Activated B cell treated with CpG ODN at 0.5 μM for 24 hours (primary cell): ENCODE measurements around the gene VPS54. TPM values are rescaled to one million over a fixed set of nuclear protein-coding genes. Genes with fewer than 3 reads are reported as not detected.
"Not testable (repeated sequence)": the region's sequence is repeated elsewhere in the genome, so short reads cannot be mapped to it uniquely, and the experiment has no call there.

Experiments
- ATAC-seq: fragments of 200-7000 bp; cut with Tn5 transposase; one replicate; pipeline ENCODE4 v1.10.0; 2021; ENCODE audit warnings: low read depth, mild to moderate bottlenecking, moderate library complexity
- CTCF ChIA-PET: fragments of 350-600 bp; sonication (Branson Sonifier 250); formaldehyde crosslinking; loops from one replicate; lab custom pipeline; 2021; ENCODE audit warnings: antibody characterized with exemption; lab: Charles Lee
- POLR2A ChIA-PET: fragments of 350-600 bp; sonication (Branson Sonifier 250); formaldehyde crosslinking; loops from one replicate; lab custom pipeline; 2021; ENCODE audit warnings: antibody characterized with exemption; lab: Charles Lee
- DNase-seq: peaks from one replicate; pipeline ENCODE4 v3.0.0; 2022
- H3K27ac Mint-ChIP-seq: one replicate; pipeline ENCODE4 v1.8.0; 2020; ENCODE audit warnings: mixed read lengths
- H3K27me3 Mint-ChIP-seq: one replicate; pipeline ENCODE4 v1.8.0; 2021; ENCODE audit warnings: mixed read lengths
- H3K36me3 Mint-ChIP-seq: one replicate; pipeline ENCODE4 v1.8.0; 2021; ENCODE audit warnings: low read depth, mixed read lengths
- H3K4me1 Mint-ChIP-seq: one replicate; pipeline ENCODE4 v1.8.0; 2021; ENCODE audit warnings: mixed read lengths
- H3K4me3 Mint-ChIP-seq: one replicate; pipeline ENCODE4 v1.8.0; 2020; ENCODE audit warnings: mild to moderate bottlenecking, mixed read lengths
- H3K9me3 Mint-ChIP-seq: one replicate; pipeline ENCODE4 v1.8.0; 2020; ENCODE audit warnings: mixed read lengths
- CTCF ChIP-seq: fragments of 200-600 bp; IDR thresholded peaks from one replicate; pipeline ENCODE4 v1.8.0; 2022; ENCODE audit warnings: antibody characterized with exemption, mild to moderate bottlenecking
- intact Hi-C: fragments of 100-400 bp; cut with micrococcal nuclease; formaldehyde crosslinking; loops from one replicate; pipeline ENCODE4 v1.15.1; 2024
- total RNA-seq: library from RNA; stranded (reverse); gene quantifications from 2 replicates; pipeline ENCODE4 v1.2.3, GENCODE V29; 2022

VPS54 gene
- total RNA-seq, 1 donor from 2014 or later, result 13.1 TPM

- peaks cover 2% of the 10 kb centered on the region for H3K4me1 Mint-ChIP-seq
- no peaks in the 10 kb centered on the region for H3K9me3 Mint-ChIP-seq
- no peak for ATAC-seq
- no peaks in the 10 kb centered on the region for H3K27me3 Mint-ChIP-seq
- H3K36me3 Mint-ChIP-seq, result peaks cover 21% of the 10 kb centered on the region
- no peak for TF ChIP-seq CTCF
- POLR2A ChIA-PET, result no interaction called here
- intact Hi-C loops, result no loop called here
- CTCF ChIA-PET, result no interaction called here
- no peak overlapping the region for H3K4me3 Mint-ChIP-seq
- DNase-seq, result no peak
- no peak overlapping the region for H3K27ac Mint-ChIP-seq
Measured at GRCh38 chr2:64005707-64006356, 13.4 kb downstream of the VPS54 start.

GRCh38 chr2:64003239-64003638, 16.0 kb downstream of the VPS54 start:
- TF ChIP-seq CTCF, result no peak
- H3K36me3 Mint-ChIP-seq, result peaks cover 26% of the 10 kb centered on the region
- no peak overlapping the region for H3K4me3 Mint-ChIP-seq
- peaks cover 5% of the 10 kb centered on the region for H3K9me3 Mint-ChIP-seq
- ChIA-PET POLR2A (no interaction called here), CTCF (no interaction called here)
- no peaks in the 10 kb centered on the region for H3K27me3 Mint-ChIP-seq
- H3K27ac Mint-ChIP-seq, result no peak overlapping the region
- peaks cover under 1% of the 10 kb centered on the region for H3K4me1 Mint-ChIP-seq
- DNase-seq, result no peak
- intact Hi-C loops, result no loop called here
- no peak for ATAC-seq

GRCh38 chr2:64001382-64002101, 17.7 kb downstream of the VPS54 start:
- peaks cover 28% of the 10 kb centered on the region for H3K36me3 Mint-ChIP-seq
- CTCF ChIA-PET, result no interaction called here
- H3K27me3 Mint-ChIP-seq, result no peaks in the 10 kb centered on the region
- no peak overlapping the region for H3K4me3 Mint-ChIP-seq
- no peak for TF ChIP-seq CTCF
- intact Hi-C loops, result no loop called here
- peaks cover 18% of the 10 kb centered on the region for H3K9me3 Mint-ChIP-seq
- no peak overlapping the region for H3K27ac Mint-ChIP-seq
- POLR2A ChIA-PET, result no interaction called here
- no peaks in the 10 kb centered on the region for H3K4me1 Mint-ChIP-seq
- DNase-seq, result no peak
- ATAC-seq, result no peak

GRCh38 chr2:64000630-64001381, 18.4 kb downstream of the VPS54 start:
- POLR2A ChIA-PET, result no interaction called here
- CTCF ChIA-PET, result no interaction called here
- no peak for ATAC-seq
- Mint-ChIP-seq H3K9me3 (peaks cover 21% of the 10 kb centered on the region), H3K4me1 (no peaks in the 10 kb centered on the region), H3K27ac (no peak overlapping the region), H3K4me3 (no peak overlapping the region), H3K36me3 (peaks cover 31% of the 10 kb centered on the region), H3K27me3 (no peaks in the 10 kb centered on the region)
- TF ChIP-seq CTCF, result no peak
- no peak for DNase-seq
- intact Hi-C loops, result no loop called here

GRCh38 chr2:63999049-63999448, 20.2 kb downstream of the VPS54 start:
- TF ChIP-seq CTCF, result no peak
- no peak for DNase-seq
- Mint-ChIP-seq H3K27me3 (no peaks in the 10 kb centered on the region), H3K9me3 (peaks cover 21% of the 10 kb centered on the region), H3K36me3 (peaks cover 33% of the 10 kb centered on the region), H3K4me1 (no peaks in the 10 kb centered on the region), H3K27ac (no peak overlapping the region), H3K4me3 (no peak overlapping the region)
- intact Hi-C loops, result no loop called here
- no peak for ATAC-seq
- CTCF ChIA-PET, result no interaction called here
- POLR2A ChIA-PET, result no interaction called here

- peaks cover 21% of the 10 kb centered on the region for H3K9me3 Mint-ChIP-seq
- H3K4me3 Mint-ChIP-seq, H3K4me1 Mint-ChIP-seq, ATAC-seq, intact Hi-C loops, CTCF ChIA-PET, DNase-seq, POLR2A ChIA-PET, H3K27me3 Mint-ChIP-seq, H3K27ac Mint-ChIP-seq: not testable (repeated sequence)
- H3K36me3 Mint-ChIP-seq, result peaks cover 31% of the 10 kb centered on the region
Measured at GRCh38 chr2:63996582-63997198, 22.5 kb downstream of the VPS54 start.
